HEK293 (cell line): ENCODE measurements around the gene ZER1.

Experiments
- CTCF ChIP-seq: fragments of 450-650 bp; formaldehyde crosslinking; IDR thresholded peaks from 2 replicates; pipeline ENCODE4 v1.5.1; 2016; ENCODE audit warnings: missing biosample characterization, missing genetic modification characterization
- EGR2 ChIP-seq: fragments of 450-650 bp; formaldehyde crosslinking; IDR thresholded peaks from 2 replicates; pipeline ENCODE4 v1.5.1; 2016; ENCODE audit warnings: low read depth, missing biosample characterization, missing genetic modification characterization
- GLI4 ChIP-seq: fragments of 450-650 bp; formaldehyde crosslinking; IDR thresholded peaks from 2 replicates; pipeline ENCODE4 v1.5.1; 2016; ENCODE audit warnings: missing biosample characterization, missing genetic modification characterization
- GLIS2 ChIP-seq: fragments of 450-650 bp; formaldehyde crosslinking; IDR thresholded peaks from 2 replicates; pipeline ENCODE4 v1.5.1; 2016; ENCODE audit warnings: missing biosample characterization, missing genetic modification characterization
- KLF8 ChIP-seq: fragments of 450-650 bp; formaldehyde crosslinking; IDR thresholded peaks from 2 replicates; pipeline ENCODE4 v1.5.1; 2016; ENCODE audit warnings: missing biosample characterization, missing genetic modification characterization
- OSR2 ChIP-seq: fragments of 450-650 bp; formaldehyde crosslinking; IDR thresholded peaks from 2 replicates; pipeline ENCODE4 v1.5.1; 2016; ENCODE audit warnings: missing biosample characterization, missing genetic modification characterization
- PRDM1 ChIP-seq: fragments of 450-650 bp; formaldehyde crosslinking; IDR thresholded peaks from 2 replicates; pipeline ENCODE4; 2016; ENCODE audit warnings: missing biosample characterization, missing genetic modification characterization
- RBAK ChIP-seq: fragments of 450-650 bp; formaldehyde crosslinking; IDR thresholded peaks from 2 replicates; pipeline ENCODE4 v1.5.1; 2016; ENCODE audit warnings: missing biosample characterization, missing genetic modification characterization
- SCRT1 ChIP-seq: fragments of 450-650 bp; formaldehyde crosslinking; IDR thresholded peaks from 2 replicates; pipeline ENCODE4 v1.5.1; 2016; ENCODE audit warnings: missing biosample characterization, missing genetic modification characterization, borderline replicate concordance
- TCF7L2 ChIP-seq: IDR thresholded peaks from 2 replicates; pipeline ENCODE4 v1.6.1; 2011; ENCODE audit warnings: low read depth, mild to moderate bottlenecking, inconsistent platforms, low read length, moderate library complexity, borderline replicate concordance
- ZBTB17 ChIP-seq: fragments of 450-650 bp; formaldehyde crosslinking; IDR thresholded peaks from 2 replicates; pipeline ENCODE4 v1.5.1; 2016; ENCODE audit warnings: missing biosample characterization, missing genetic modification characterization
- ZIC2 ChIP-seq: fragments of 450-650 bp; formaldehyde crosslinking; IDR thresholded peaks from 2 replicates; pipeline ENCODE4 v1.5.1; 2016; ENCODE audit warnings: missing biosample characterization, missing genetic modification characterization
- ZNF146 ChIP-seq: fragments of 450-650 bp; formaldehyde crosslinking; IDR thresholded peaks from 2 replicates; pipeline ENCODE4 v1.5.1; 2016; ENCODE audit warnings: missing biosample characterization, missing genetic modification characterization
- ZNF157 ChIP-seq: fragments of 450-650 bp; formaldehyde crosslinking; IDR thresholded peaks from 2 replicates; pipeline ENCODE4 v1.5.1; 2016; ENCODE audit warnings: missing biosample characterization, missing genetic modification characterization
- ZNF2 ChIP-seq: fragments of 450-650 bp; formaldehyde crosslinking; IDR thresholded peaks from 2 replicates; pipeline ENCODE4 v1.5.1; 2016; ENCODE audit warnings: missing biosample characterization, missing genetic modification characterization
- ZNF274 ChIP-seq, 2 experiments: fragments of 200-500 bp in 1 of 2; fragments of 450-650 bp in 1 of 2; sonication (Bioruptor generic) in 1 of 2; formaldehyde crosslinking in 1 of 2; IDR thresholded peaks; 2 replicates each; pipeline versions ENCODE4 v1.5.1 to v1.6.1; 2014 to 2016; ENCODE audit warnings: borderline replicate concordance in 1 of 2, inconsistent platforms in 1 of 2, low read length in 1 of 2, missing biosample characterization in 1 of 2, missing genetic modification characterization in 1 of 2
- ZNF335 ChIP-seq: fragments of 450-650 bp; formaldehyde crosslinking; conservative IDR thresholded peaks from 2 replicates; pipeline ENCODE4 v1.5.1; 2016; ENCODE audit warnings: missing biosample characterization, missing genetic modification characterization
- ZNF423 ChIP-seq: fragments of 450-650 bp; formaldehyde crosslinking; IDR thresholded peaks from 2 replicates; pipeline ENCODE4 v1.5.1; 2016; ENCODE audit warnings: missing biosample characterization, missing genetic modification characterization
- ZNF518A ChIP-seq: fragments of 450-650 bp; formaldehyde crosslinking; conservative IDR thresholded peaks from 2 replicates; pipeline ENCODE4 v1.5.1; 2016; ENCODE audit warnings: low read depth, missing biosample characterization, missing genetic modification characterization
- ZNF549 ChIP-seq: fragments of 450-650 bp; IDR thresholded peaks from 2 replicates; pipeline ENCODE4 v1.5.1; 2018; ENCODE audit warnings: missing biosample characterization, missing genetic modification characterization, mild to moderate bottlenecking, inconsistent platforms, moderate library complexity
- ZNF558 ChIP-seq: fragments of 450-650 bp; formaldehyde crosslinking; IDR thresholded peaks from 2 replicates; pipeline ENCODE4 v1.5.1; 2016; ENCODE audit warnings: missing biosample characterization, missing genetic modification characterization
- ZNF560 ChIP-seq: fragments of 450-650 bp; formaldehyde crosslinking; IDR thresholded peaks from 2 replicates; pipeline ENCODE4 v1.5.1; 2017; ENCODE audit warnings: missing biosample characterization, missing genetic modification characterization, borderline replicate concordance
- ZNF645 ChIP-seq: fragments of 450-650 bp; formaldehyde crosslinking; IDR thresholded peaks from 2 replicates; pipeline ENCODE4; 2016; ENCODE audit warnings: missing biosample characterization, missing genetic modification characterization
- ZNF677 ChIP-seq: fragments of 450-650 bp; IDR thresholded peaks from 2 replicates; pipeline ENCODE4 v1.5.0; 2018; ENCODE audit warnings: missing biosample characterization, mild to moderate bottlenecking, missing genetic modification characterization, moderate library complexity
- ZNF830 ChIP-seq: fragments of 450-650 bp; IDR thresholded peaks from 2 replicates; pipeline ENCODE4 v1.5.0; 2018; ENCODE audit warnings: missing biosample characterization, missing genetic modification characterization, low read depth, mild to moderate bottlenecking, moderate library complexity
- ZSCAN16 ChIP-seq: fragments of 450-650 bp; formaldehyde crosslinking; IDR thresholded peaks from 2 replicates; pipeline ENCODE4 v1.5.1; 2016; ENCODE audit warnings: missing biosample characterization, missing genetic modification characterization
- ZXDB ChIP-seq: fragments of 450-650 bp; formaldehyde crosslinking; IDR thresholded peaks from 2 replicates; pipeline ENCODE4 v1.5.1; 2016; ENCODE audit warnings: missing biosample characterization, missing genetic modification characterization
- TF ChIP-seq, protein P1 (sequence below): fragments of 450-650 bp; formaldehyde crosslinking; IDR thresholded peaks from 2 replicates; pipeline ENCODE4 v1.5.1; 2016; ENCODE audit warnings: missing biosample characterization, missing genetic modification characterization
- TF ChIP-seq, protein P2 (sequence below): fragments of 450-650 bp; formaldehyde crosslinking; IDR thresholded peaks from 2 replicates; pipeline ENCODE4 v1.5.1; 2016; ENCODE audit warnings: missing biosample characterization, missing genetic modification characterization

Gene ZER1

DNA sequence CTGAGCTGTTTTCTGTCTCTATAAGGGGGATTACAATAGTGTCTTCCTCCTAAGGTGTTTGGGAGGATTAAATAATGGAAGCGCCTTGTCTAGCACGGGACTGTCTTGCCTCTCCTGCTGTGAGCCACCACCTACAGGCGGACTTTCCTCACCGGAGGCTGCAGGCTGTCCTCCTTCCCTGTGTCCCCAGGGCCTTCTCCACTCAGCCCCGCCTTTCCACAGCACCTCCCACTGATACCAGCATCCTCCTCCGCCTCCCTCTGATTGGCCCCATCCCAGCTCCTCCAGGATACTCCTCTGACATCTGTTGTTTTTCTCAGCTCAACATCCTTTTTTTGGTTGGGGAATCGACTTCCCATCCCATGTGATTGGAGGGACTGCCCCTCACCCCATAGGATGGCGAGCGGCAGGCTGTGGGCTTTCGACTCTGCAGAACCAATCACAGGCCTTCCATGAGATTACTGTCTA lies 46.9 kb downstream of the ZER1 start (continued):
- TF ChIP-seq CTCF (tag by site-specific recombination) (no peak), KLF8 (tag by site-specific recombination) (no peak), ZNF518A (no peak), ZNF830 (tag by site-specific recombination) (no peak), ZBTB17 (tag by site-specific recombination) (peak; percentile 95), TCF7L2 (no peak), ZNF677 (tag by site-specific recombination) (no peak), GLIS2 (tag by site-specific recombination) (no peak), ZNF157 (tag by site-specific recombination) (no peak), EGR2 (tag by site-specific recombination) (peak; percentile 94), ZNF146 (tag by site-specific recombination) (no peak), ZNF2 (tag by site-specific recombination) (no peak), OSR2 (no peak), GLI4 (tag by site-specific recombination) (no peak), ZNF560 (tag by site-specific recombination) (no peak), ZNF274 (IDR thresholded peaks at IDR 0.05; ENCODE audit: low read length) (no peak), ZNF274 (tag by site-specific recombination; IDR thresholded peaks at IDR 0.05; ENCODE audit: borderline replicate concordance) (no peak), ZSCAN16 (tag by site-specific recombination) (no peak), PRDM1 (tag by site-specific recombination) (no peak), ZNF335 (tag by site-specific recombination) (no peak), RBAK (tag by site-specific recombination) (no peak), ZNF549 (tag by site-specific recombination) (no peak), SCRT1 (tag by site-specific recombination) (no peak), ZNF423 (peak; percentile 85; the same call in 1 of the 2 replicates), ZXDB (tag by site-specific recombination) (no peak), ZNF645 (tag by site-specific recombination) (no peak), ZIC2 (tag by site-specific recombination) (peak; percentile 15), ZNF558 (tag by site-specific recombination) (no peak)
- TF ChIP-seq, protein P1, sequence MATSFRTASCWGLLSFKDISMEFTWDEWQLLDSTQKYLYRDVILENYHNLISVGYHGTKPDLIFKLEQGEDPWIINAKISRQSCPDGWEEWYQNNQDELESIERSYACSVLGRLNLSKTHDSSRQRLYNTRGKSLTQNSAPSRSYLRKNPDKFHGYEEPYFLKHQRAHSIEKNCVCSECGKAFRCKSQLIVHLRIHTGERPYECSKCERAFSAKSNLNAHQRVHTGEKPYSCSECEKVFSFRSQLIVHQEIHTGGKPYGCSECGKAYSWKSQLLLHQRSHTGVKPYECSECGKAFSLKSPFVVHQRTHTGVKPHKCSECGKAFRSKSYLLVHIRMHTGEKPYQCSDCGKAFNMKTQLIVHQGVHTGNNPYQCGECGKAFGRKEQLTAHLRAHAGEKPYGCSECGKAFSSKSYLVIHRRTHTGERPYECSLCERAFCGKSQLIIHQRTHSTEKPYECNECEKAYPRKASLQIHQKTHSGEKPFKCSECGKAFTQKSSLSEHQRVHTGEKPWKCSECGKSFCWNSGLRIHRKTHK (tag by site-specific recombination): no peak
- TF ChIP-seq, protein P2, sequence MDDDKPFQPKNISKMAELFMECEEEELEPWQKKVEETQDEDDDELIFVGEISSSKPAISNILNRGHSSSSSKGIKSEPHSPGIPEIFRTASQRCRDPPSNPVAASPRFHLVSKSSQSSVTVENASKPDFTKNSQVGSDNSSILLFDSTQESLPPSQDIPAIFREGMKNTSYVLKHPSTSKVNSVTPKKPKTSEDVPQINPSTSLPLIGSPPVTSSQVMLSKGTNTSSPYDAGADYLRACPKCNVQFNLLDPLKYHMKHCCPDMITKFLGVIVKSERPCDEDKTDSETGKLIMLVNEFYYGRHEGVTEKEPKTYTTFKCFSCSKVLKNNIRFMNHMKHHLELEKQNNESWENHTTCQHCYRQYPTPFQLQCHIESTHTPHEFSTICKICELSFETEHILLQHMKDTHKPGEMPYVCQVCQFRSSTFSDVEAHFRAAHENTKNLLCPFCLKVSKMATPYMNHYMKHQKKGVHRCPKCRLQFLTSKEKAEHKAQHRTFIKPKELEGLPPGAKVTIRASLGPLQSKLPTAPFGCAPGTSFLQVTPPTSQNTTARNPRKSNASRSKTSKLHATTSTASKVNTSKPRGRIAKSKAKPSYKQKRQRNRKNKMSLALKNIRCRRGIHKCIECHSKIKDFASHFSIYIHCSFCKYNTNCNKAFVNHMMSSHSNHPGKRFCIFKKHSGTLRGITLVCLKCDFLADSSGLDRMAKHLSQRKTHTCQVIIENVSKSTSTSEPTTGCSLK (tag by site-specific recombination): no peak
